Activated B cell treated with CpG ODN at 0.5 μM for 24 hours (primary cell): ENCODE data around the gene ZNF823. TPM values are rescaled to one million over a fixed set of nuclear protein-coding genes. Genes with fewer than 3 reads are reported as not detected.

Experiments
- ATAC-seq: fragments of 200-7000 bp; cut with Tn5 transposase; one replicate; pipeline ENCODE4 v1.10.0; 2021; ENCODE audit warnings: low read depth, mild to moderate bottlenecking, moderate library complexity
- CTCF ChIA-PET: fragments of 350-600 bp; sonication (Branson Sonifier 250); formaldehyde crosslinking; loops from one replicate; lab custom pipeline; 2021; ENCODE audit warnings: antibody characterized with exemption; lab: Charles Lee
- POLR2A ChIA-PET: fragments of 350-600 bp; sonication (Branson Sonifier 250); formaldehyde crosslinking; loops from one replicate; lab custom pipeline; 2021; ENCODE audit warnings: antibody characterized with exemption; lab: Charles Lee
- DNase-seq: peaks from one replicate; pipeline ENCODE4 v3.0.0; 2022
- H3K27ac Mint-ChIP-seq: one replicate; pipeline ENCODE4 v1.8.0; 2020; ENCODE audit warnings: mixed read lengths
- H3K27me3 Mint-ChIP-seq: one replicate; pipeline ENCODE4 v1.8.0; 2021; ENCODE audit warnings: mixed read lengths
- H3K36me3 Mint-ChIP-seq: one replicate; pipeline ENCODE4 v1.8.0; 2021; ENCODE audit warnings: low read depth, mixed read lengths
- H3K4me1 Mint-ChIP-seq: one replicate; pipeline ENCODE4 v1.8.0; 2021; ENCODE audit warnings: mixed read lengths
- H3K4me3 Mint-ChIP-seq: one replicate; pipeline ENCODE4 v1.8.0; 2020; ENCODE audit warnings: mild to moderate bottlenecking, mixed read lengths
- H3K9me3 Mint-ChIP-seq: one replicate; pipeline ENCODE4 v1.8.0; 2020; ENCODE audit warnings: mixed read lengths
- intact Hi-C: fragments of 100-400 bp; cut with micrococcal nuclease; formaldehyde crosslinking; loops from one replicate; pipeline ENCODE4 v1.15.1; 2024
- total RNA-seq: library from RNA; stranded (reverse); gene quantifications from 2 replicates; pipeline ENCODE4 v1.2.3, GENCODE V29; 2022
- TF ChIP-seq, protein P1 (sequence below): fragments of 200-600 bp; IDR thresholded peaks from one replicate; pipeline ENCODE4 v1.8.0; 2022; ENCODE audit warnings: antibody characterized with exemption, mild to moderate bottlenecking

Gene ZNF823
- total RNA-seq, 1 donor from 2014 or later = 3.0 TPM

DNA sequence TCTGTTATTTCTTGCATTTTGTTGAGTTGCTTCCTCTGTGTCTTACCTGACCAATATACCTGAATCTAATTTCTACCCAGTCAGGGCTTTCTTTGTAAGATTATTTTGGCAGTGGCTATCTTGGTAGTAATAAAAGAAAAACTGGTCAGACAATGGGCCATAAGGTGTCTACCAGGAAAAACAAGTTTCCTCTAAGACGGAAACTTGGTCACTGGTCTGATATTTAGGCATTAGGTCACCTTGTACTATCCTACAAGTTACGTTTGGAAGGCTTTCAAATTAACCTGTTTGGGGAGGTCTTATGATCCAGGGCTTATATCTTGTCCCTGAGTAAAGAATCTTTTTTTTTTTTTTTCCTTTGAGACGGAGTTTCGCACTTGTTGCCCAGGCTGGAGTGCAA is 9.2 kb downstream of the ZNF823 start:
- intact Hi-C loops = no loop called here
- ATAC-seq (no peak), DNase-seq (no peak)
- POLR2A ChIA-PET = no interaction called here
- TF ChIP-seq, protein P1, sequence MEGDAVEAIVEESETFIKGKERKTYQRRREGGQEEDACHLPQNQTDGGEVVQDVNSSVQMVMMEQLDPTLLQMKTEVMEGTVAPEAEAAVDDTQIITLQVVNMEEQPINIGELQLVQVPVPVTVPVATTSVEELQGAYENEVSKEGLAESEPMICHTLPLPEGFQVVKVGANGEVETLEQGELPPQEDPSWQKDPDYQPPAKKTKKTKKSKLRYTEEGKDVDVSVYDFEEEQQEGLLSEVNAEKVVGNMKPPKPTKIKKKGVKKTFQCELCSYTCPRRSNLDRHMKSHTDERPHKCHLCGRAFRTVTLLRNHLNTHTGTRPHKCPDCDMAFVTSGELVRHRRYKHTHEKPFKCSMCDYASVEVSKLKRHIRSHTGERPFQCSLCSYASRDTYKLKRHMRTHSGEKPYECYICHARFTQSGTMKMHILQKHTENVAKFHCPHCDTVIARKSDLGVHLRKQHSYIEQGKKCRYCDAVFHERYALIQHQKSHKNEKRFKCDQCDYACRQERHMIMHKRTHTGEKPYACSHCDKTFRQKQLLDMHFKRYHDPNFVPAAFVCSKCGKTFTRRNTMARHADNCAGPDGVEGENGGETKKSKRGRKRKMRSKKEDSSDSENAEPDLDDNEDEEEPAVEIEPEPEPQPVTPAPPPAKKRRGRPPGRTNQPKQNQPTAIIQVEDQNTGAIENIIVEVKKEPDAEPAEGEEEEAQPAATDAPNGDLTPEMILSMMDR = no peak
- H3K27me3 Mint-ChIP-seq = no peaks in the 10 kb centered on the region
- no peaks in the 10 kb centered on the region for H3K4me1 Mint-ChIP-seq
- H3K27ac Mint-ChIP-seq = no peak overlapping the region
- no peak overlapping the region for H3K4me3 Mint-ChIP-seq
- peaks cover 9% of the 10 kb centered on the region for H3K36me3 Mint-ChIP-seq
- CTCF ChIA-PET = no interaction called here
- H3K9me3 Mint-ChIP-seq = no peaks in the 10 kb centered on the region

DNA sequence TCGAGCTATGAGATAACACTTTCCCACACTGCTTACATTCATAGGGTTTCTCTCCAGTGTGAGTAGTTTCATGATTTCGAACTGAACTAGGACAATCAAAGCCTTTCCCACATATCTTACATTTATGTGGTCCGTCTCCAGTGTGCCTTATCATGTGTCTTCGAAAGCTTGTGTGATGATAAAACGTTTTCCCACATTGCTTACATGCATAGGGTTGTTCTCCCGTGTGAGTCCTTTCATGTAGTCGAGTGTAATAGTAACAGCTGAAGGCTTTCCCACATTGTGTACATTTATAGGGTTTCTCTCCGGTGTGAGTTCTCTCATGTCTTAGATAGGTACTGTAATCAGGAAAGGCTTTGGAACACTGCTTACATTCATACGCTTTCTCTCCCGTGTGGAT is 16.3 kb downstream of the ZNF823 start:
- H3K27ac Mint-ChIP-seq = no peak overlapping the region
- DNase-seq (no peak), ATAC-seq (no peak)
- H3K4me3 Mint-ChIP-seq = no peak overlapping the region
- TF ChIP-seq, protein P1 = no peak
- POLR2A ChIA-PET = no interaction called here
- H3K36me3 Mint-ChIP-seq = peaks cover 45% of the 10 kb centered on the region
- CTCF ChIA-PET = no interaction called here
- intact Hi-C loops = no loop called here
- H3K27me3 Mint-ChIP-seq = no peaks in the 10 kb centered on the region
- peaks cover 25% of the 10 kb centered on the region for H3K9me3 Mint-ChIP-seq
- no peaks in the 10 kb centered on the region for H3K4me1 Mint-ChIP-seq

DNA sequence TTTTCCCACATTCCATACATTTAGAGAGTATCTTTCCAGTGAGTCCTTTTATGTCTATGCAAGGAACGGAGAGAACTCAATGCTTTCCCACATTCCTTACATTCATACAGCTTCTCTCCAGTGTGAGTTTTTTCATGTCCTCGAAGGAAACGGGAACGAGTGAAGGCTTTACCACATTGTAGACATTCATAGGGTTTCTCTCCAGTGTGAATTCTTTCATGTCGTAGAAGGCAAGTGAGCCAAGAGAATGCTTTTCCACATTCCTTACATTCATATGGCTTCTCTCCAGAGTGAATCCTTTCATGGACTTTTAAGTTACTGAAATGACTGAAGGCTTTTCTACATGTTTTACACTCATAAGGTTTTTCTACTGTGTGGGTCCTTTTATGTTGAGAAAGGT is 17.1 kb downstream of the ZNF823 start:
- Mint-ChIP-seq H3K27me3 (no peaks in the 10 kb centered on the region), H3K27ac (no peak overlapping the region), H3K4me3 (no peak overlapping the region), H3K9me3 (peaks cover 25% of the 10 kb centered on the region), H3K36me3 (peaks cover 45% of the 10 kb centered on the region), H3K4me1 (no peaks in the 10 kb centered on the region)
- TF ChIP-seq, protein P1 = no peak
- ATAC-seq (no peak), DNase-seq (no peak)
- POLR2A ChIA-PET = interaction anchor here (0.7 kb wide), 1 partner anchor 63 kb away, joined by 3 read pairs; no protein-coding TSS in a partner anchor
- intact Hi-C loops = no loop called here
- CTCF ChIA-PET = no interaction called here

DNA sequence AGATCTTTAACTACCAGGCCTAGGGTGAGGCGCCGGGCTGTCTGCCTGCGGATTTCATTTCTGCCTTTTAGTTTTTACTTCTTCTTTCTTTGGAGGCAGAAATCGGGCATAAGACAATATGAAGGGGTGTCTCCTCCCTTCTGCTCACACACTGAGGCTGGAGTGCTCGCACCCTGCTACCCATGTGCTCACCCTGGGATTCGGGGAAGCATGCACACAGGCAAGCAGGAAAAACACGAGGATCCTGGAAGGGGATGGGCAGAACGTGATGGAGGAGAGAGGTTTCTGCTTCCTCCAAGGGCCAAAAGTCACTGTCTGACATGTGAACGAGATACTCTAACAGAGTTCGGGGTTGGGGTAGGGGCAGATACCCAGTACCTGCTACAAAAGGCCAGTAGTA is 28.4 kb downstream of the ZNF823 start:
- no peak overlapping the region for H3K4me3 Mint-ChIP-seq
- H3K27ac Mint-ChIP-seq = no peak overlapping the region
- H3K9me3 Mint-ChIP-seq = no peaks in the 10 kb centered on the region
- ATAC-seq = no peak
- intact Hi-C loops = no loop called here
- peaks cover 5% of the 10 kb centered on the region for H3K27me3 Mint-ChIP-seq
- CTCF ChIA-PET = no interaction called here
- no peaks in the 10 kb centered on the region for H3K36me3 Mint-ChIP-seq
- no peak for DNase-seq
- TF ChIP-seq, protein P1 = no peak
- POLR2A ChIA-PET = no interaction called here
- H3K4me1 Mint-ChIP-seq = no peaks in the 10 kb centered on the region

DNA sequence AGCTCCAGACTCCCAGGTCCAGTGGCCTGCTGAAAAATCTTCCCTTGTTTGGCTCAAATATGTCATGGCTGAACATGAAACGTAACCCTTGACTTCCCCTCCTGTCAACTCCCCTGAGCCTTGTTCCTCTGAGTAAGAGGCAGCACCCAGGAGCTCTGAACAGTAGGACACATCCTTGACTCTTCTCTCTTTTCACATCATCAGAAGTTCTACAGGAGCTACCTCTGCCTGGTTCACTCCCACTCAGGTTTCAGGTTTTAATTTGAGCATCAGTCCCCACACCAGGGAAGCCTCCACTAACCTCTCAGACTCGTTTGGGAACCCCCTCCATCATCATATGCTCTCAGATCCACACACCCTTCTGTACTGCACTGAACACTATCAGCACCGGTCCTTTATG is 30.3 kb downstream of the ZNF823 start:
- CTCF ChIA-PET = no interaction called here
- no peak for ATAC-seq
- H3K4me1 Mint-ChIP-seq = no peaks in the 10 kb centered on the region
- peaks cover 5% of the 10 kb centered on the region for H3K27me3 Mint-ChIP-seq
- POLR2A ChIA-PET = no interaction called here
- intact Hi-C loops = no loop called here
- TF ChIP-seq, protein P1 = no peak
- H3K27ac Mint-ChIP-seq = no peak overlapping the region
- no peak for DNase-seq
- H3K36me3 Mint-ChIP-seq = no peaks in the 10 kb centered on the region
- H3K4me3 Mint-ChIP-seq = no peak overlapping the region
- no peaks in the 10 kb centered on the region for H3K9me3 Mint-ChIP-seq
